Mucosa of rectum (tissue), 2 donors: ENCODE measurements around the gene ARSB.

Source experiments
- H3K27ac ChIP-seq, 2 donors: one replicate each; pipeline ENCODE4 v1.7.0; 2013; ENCODE audit warnings: inconsistent platforms in 2 of 2, low read depth in 2 of 2, low read length in 2 of 2
- H3K27me3 ChIP-seq, 2 donors: one replicate each; pipeline ENCODE4 v1.7.0; 2013; ENCODE audit warnings: low read length in 2 of 2; ENCODE audit not compliant: control insufficient read depth in 2 of 2, insufficient read depth in 2 of 2
- H3K36me3 ChIP-seq, 2 donors: one replicate each; pipeline ENCODE4 v1.7.0; 2013; ENCODE audit warnings: low read length in 2 of 2; ENCODE audit not compliant: control insufficient read depth in 2 of 2, insufficient read depth in 2 of 2
- H3K4me1 ChIP-seq, 2 donors: one replicate each; pipeline ENCODE4 v1.7.0; 2013; ENCODE audit warnings: low read length in 2 of 2, mild to moderate bottlenecking in 1 of 2; ENCODE audit not compliant: control insufficient read depth in 2 of 2, insufficient read depth in 2 of 2
- H3K4me3 ChIP-seq, 2 donors: one replicate each; pipeline ENCODE4 v1.7.0; 2013; ENCODE audit warnings: low read length in 2 of 2
- H3K9ac ChIP-seq, 2 donors: one replicate each; pipeline ENCODE4 v1.7.0; 2013; ENCODE audit warnings: low read length in 2 of 2, low read depth in 1 of 2, mild to moderate bottlenecking in 1 of 2
- H3K9me3 ChIP-seq, 2 donors: one replicate each; pipeline ENCODE4 v1.7.0; 2013; ENCODE audit warnings: low read length in 2 of 2; ENCODE audit not compliant: control insufficient read depth in 2 of 2
- donor health status: healthy.
- donor health status: Normal muscosa, but diverticular disease.

The ARSB gene

GRCh38 chr5:78811121-78811817 lies 173.8 kb downstream of the ARSB start:
- H3K4me3 ChIP-seq, result no peak overlapping the region
- no peaks in the 10 kb centered on the region for H3K9me3 ChIP-seq
- H3K4me1 ChIP-seq, result no peaks in the 10 kb centered on the region
- no peak overlapping the region for H3K9ac ChIP-seq
- H3K27me3 ChIP-seq, result no peaks in the 10 kb centered on the region
- H3K27ac ChIP-seq, result no peak overlapping the region
- H3K36me3 ChIP-seq, result no peaks in the 10 kb centered on the region

GRCh38 chr5:78810098-78810920 lies 174.8 kb downstream of the ARSB start:
- H3K9me3 ChIP-seq, result no peaks in the 10 kb centered on the region
- H3K27ac ChIP-seq, result no peak overlapping the region
- H3K36me3 ChIP-seq, result no peaks in the 10 kb centered on the region
- H3K27me3 ChIP-seq, result no peaks in the 10 kb centered on the region
- H3K4me3 ChIP-seq, result no peak overlapping the region
- no peaks in the 10 kb centered on the region for H3K4me1 ChIP-seq
- no peak overlapping the region for H3K9ac ChIP-seq

GRCh38 chr5:78809444-78809843 lies 175.7 kb downstream of the ARSB start:
- Histone ChIP-seq H3K27ac (no peak overlapping the region), H3K9ac (no peak overlapping the region), H3K4me3 (no peak overlapping the region)

GRCh38 chr5:78808818-78809217 lies 176.3 kb downstream of the ARSB start:
- Histone ChIP-seq H3K4me1 (no peaks in the 10 kb centered on the region), H3K27me3 (no peaks in the 10 kb centered on the region), H3K36me3 (no peaks in the 10 kb centered on the region), H3K27ac (no peak overlapping the region), H3K9ac (no peak overlapping the region), H3K9me3 (no peaks in the 10 kb centered on the region), H3K4me3 (no peak overlapping the region)

More at GRCh38 chr5:78809444-78809843, 175.7 kb downstream of the ARSB start:
- no peaks in the 10 kb centered on the region for H3K36me3 ChIP-seq
- H3K27me3 ChIP-seq, result no peaks in the 10 kb centered on the region
- no peaks in the 10 kb centered on the region for H3K4me1 ChIP-seq
- H3K9me3 ChIP-seq, result no peaks in the 10 kb centered on the region

- Histone ChIP-seq H3K4me3 (no peak overlapping the region), H3K27me3 (no peaks in the 10 kb centered on the region), H3K9ac (no peak overlapping the region), H3K9me3 (no peaks in the 10 kb centered on the region), H3K36me3 (no peaks in the 10 kb centered on the region), H3K27ac (no peak overlapping the region), H3K4me1 (no peaks in the 10 kb centered on the region)
Measured at GRCh38 chr5:78808380-78808779, 176.7 kb downstream of the ARSB start.

- Histone ChIP-seq H3K4me1 (no peaks in the 10 kb centered on the region), H3K9me3 (no peaks in the 10 kb centered on the region), H3K4me3 (no peak overlapping the region), H3K27me3 (no peaks in the 10 kb centered on the region), H3K36me3 (no peaks in the 10 kb centered on the region), H3K9ac (no peak overlapping the region), H3K27ac (no peak overlapping the region)
Measured at GRCh38 chr5:78806544-78806943, 178.6 kb downstream of the ARSB start.

GRCh38 chr5:78805474-78806124 lies 179.5 kb downstream of the ARSB start:
- Histone ChIP-seq H3K4me1 (no peaks in the 10 kb centered on the region), H3K9me3 (no peaks in the 10 kb centered on the region), H3K4me3 (no peak overlapping the region), H3K27ac (no peak overlapping the region), H3K9ac (no peak overlapping the region), H3K27me3 (no peaks in the 10 kb centered on the region), H3K36me3 (no peaks in the 10 kb centered on the region)

GRCh38 chr5:78804995-78805394 lies 180.1 kb downstream of the ARSB start:
- no peaks in the 10 kb centered on the region for H3K36me3 ChIP-seq
- H3K27me3 ChIP-seq, result no peaks in the 10 kb centered on the region
- no peaks in the 10 kb centered on the region for H3K4me1 ChIP-seq
- H3K27ac ChIP-seq, result no peak overlapping the region
- no peak overlapping the region for H3K4me3 ChIP-seq
- H3K9ac ChIP-seq, result no peak overlapping the region
- no peaks in the 10 kb centered on the region for H3K9me3 ChIP-seq

- Histone ChIP-seq H3K4me1 (no peaks in the 10 kb centered on the region), H3K27ac (no peak overlapping the region), H3K36me3 (no peaks in the 10 kb centered on the region), H3K9me3 (no peaks in the 10 kb centered on the region), H3K4me3 (no peak overlapping the region), H3K27me3 (no peaks in the 10 kb centered on the region), H3K9ac (no peak overlapping the region)
Measured at GRCh38 chr5:78803941-78804340, 181.2 kb downstream of the ARSB start.

GRCh38 chr5:78803353-78803752 lies 181.8 kb downstream of the ARSB start:
- Histone ChIP-seq H3K4me1 (no peaks in the 10 kb centered on the region), H3K27me3 (no peaks in the 10 kb centered on the region), H3K9me3 (no peaks in the 10 kb centered on the region), H3K9ac (no peak overlapping the region), H3K36me3 (no peaks in the 10 kb centered on the region), H3K4me3 (no peak overlapping the region), H3K27ac (no peak overlapping the region)
